ENCODE results near the gene SLC25A46. TPM values are rescaled to one million over a fixed set of nuclear protein-coding genes. Genes with fewer than 3 reads are reported as not detected.
A peak's percentile ranks its signal among the peaks of the same experiment; 100 is the strongest.

SLC25A46 gene
- total and polyA plus RNA-seq, 9 of the 15 experiments (the other 6 are each of a cell fraction or from before 2014, with no cell fraction given): 7.8 to 47.3 (median 31.8) TPM

GRCh38 chr5:110726249-110727024 is 12.4 kb upstream of the SLC25A46 start, which contains the start of gene TMEM232 (continued):
- no peak for TF ChIP-seq ZNF511 (CRISPR knock-in tag; IDR thresholded peaks at IDR 0.05)
- TF ChIP-seq GMEB1 (CRISPR knock-in tag; IDR thresholded peaks at IDR 0.05): no peak
- TF ChIP-seq FOS (IDR thresholded peaks at IDR 0.05; ENCODE audit: extremely low read depth, insufficient read length): peak; percentile 37
- TF ChIP-seq SETDB1 (IDR thresholded peaks at IDR 0.05; ENCODE audit: low read length): no peak
- no peak for TF ChIP-seq PRMT5 (CRISPR knock-in tag; IDR thresholded peaks at IDR 0.05)
- no peak for TF ChIP-seq ZKSCAN3 (CRISPR knock-in tag; IDR thresholded peaks at IDR 0.05)
- peak; percentile 28 for TF ChIP-seq HNRNPLL (IDR thresholded peaks at IDR 0.05; ENCODE audit: low read depth, low read length, poor library complexity, severe bottlenecking)
- no peak for TF ChIP-seq POLR3G (IDR thresholded peaks at IDR 0.05; ENCODE audit: extremely low read depth, insufficient read length, insufficient replicate concordance)
- no peak for TF ChIP-seq ARID2 (IDR thresholded peaks at IDR 0.05)
- TF ChIP-seq MTA1 (IDR thresholded peaks at IDR 0.05; ENCODE audit: borderline replicate concordance): peak; percentile 95
- peak in 1 of 2 experiments; percentile 67; a peak in 2 of 4 replicates for TF ChIP-seq CSDE1 (IDR thresholded peaks at IDR 0.05)
- 0 out of 2 replicates have a peak, but pooled peaks have one; percentile 57 for TF ChIP-seq MXI1 (IDR thresholded peaks at IDR 0.05; ENCODE audit: low read depth, low read length)
- peak; percentile 98 for TF ChIP-seq CREM (IDR thresholded peaks at IDR 0.05; ENCODE audit: low read depth)
- TF ChIP-seq RAD51 (IDR thresholded peaks at IDR 0.05; ENCODE audit: borderline replicate concordance, low read depth): peak; percentile 86
- TF ChIP-seq USF1 (CRISPR knock-in tag; IDR thresholded peaks at IDR 0.05): peak; percentile 94
- peak; percentile 75 for TF ChIP-seq HCFC1 (IDR thresholded peaks at IDR 0.05; ENCODE audit: low read depth, low read length)
- peak; percentile 82 for TF ChIP-seq BHLHE40 (IDR thresholded peaks at IDR 0.05; ENCODE audit: low read length)
- 0 out of 2 replicates have a peak, but pooled peaks have one; percentile 21 for TF ChIP-seq BMI1 (IDR thresholded peaks at IDR 0.05; ENCODE audit: low read length)
- peak; percentile 36; the same call in 1 of the 2 replicates for TF ChIP-seq DIDO1 (tag; IDR thresholded peaks at IDR 0.05; ENCODE audit: low read depth)
- TF ChIP-seq ZBTB12 (CRISPR knock-in tag; IDR thresholded peaks at IDR 0.05): peak; percentile 65; the same call in 1 of the 2 replicates
- no peak for TF ChIP-seq PBX2 (CRISPR knock-in tag; IDR thresholded peaks at IDR 0.05; ENCODE audit: low read depth)
- TF ChIP-seq PBX2 (tag; conservative IDR thresholded peaks at IDR 0.05; ENCODE audit: low read depth): peak; percentile 57; the same call in 1 of the 2 replicates

All from K562 (cell line).